A549 (cell line): ENCODE data around the gene LGI2. TPM values are rescaled to one million over a fixed set of nuclear protein-coding genes. Genes with fewer than 3 reads are reported as not detected.

Source experiments
- ATAC-seq, 2 experiments: fragments of 200-7000 bp in 1 of 2; fragments of >200 bp in 1 of 2; cut with Nextera tagmentation in 1 of 2; cut with Tn5 transposase in 1 of 2; 3 replicates each; pipeline versions ENCODE4 v1.8.0 to v1.9.1; 2018 to 2020; ENCODE audit warnings: mild to moderate bottlenecking in 1 of 2, moderate library complexity in 1 of 2
- CTCF ChIA-PET: fragments of 300-600 bp; sonication (Branson Sonifier 250); formaldehyde crosslinking; extraction: SDS; loops from one replicate; lab custom pipeline; 2021; ENCODE audit warnings: antibody characterized with exemption, inconsistent platforms; lab: Yijun Ruan, JAX
- POLR2A ChIA-PET: fragments of 350-600 bp; formaldehyde crosslinking; extraction: SDS; loops from one replicate; lab custom pipeline; 2021; ENCODE audit warnings: antibody characterized with exemption, inconsistent platforms; lab: Yijun Ruan, JAX
- DNase-seq, 2 experiments: peaks; one replicate each; pipeline versions ENCODE4 v3.0.0 to v3.0.0-alpha.2; 2011 to 2016; ENCODE audit warnings: low read depth in 1 of 2, low spot score in 1 of 2
- FAIRE-seq: peaks from 2 replicates; lab custom pipeline; 2011; peaks lifted over from hg19 to GRCh38; lab: Jason Lieb, UNC
- H3K27ac ChIP-seq, 2 experiments: fragments of >200 bp; sonication (Bioruptor Twin); formaldehyde crosslinking; 3 replicates each; pipeline ENCODE4 v1.5.1; 2016 to 2017
- H3K4me1 ChIP-seq: fragments of >200 bp; sonication (Bioruptor Twin); formaldehyde crosslinking; 3 replicates; pipeline ENCODE4 v1.6.1; 2016
- H3K4me2 ChIP-seq: fragments of >200 bp; sonication (Bioruptor Twin); formaldehyde crosslinking; 3 replicates; pipeline ENCODE4 v1.6.1; 2016
- H3K4me3 ChIP-seq: fragments of >200 bp; sonication (Bioruptor Twin); formaldehyde crosslinking; 3 replicates; pipeline ENCODE4 v1.5.1; 2016
- H3K9me3 ChIP-seq: fragments of >200 bp; sonication (Bioruptor Twin); formaldehyde crosslinking; 3 replicates; pipeline ENCODE4 v1.6.1; 2016
- BHLHE40 ChIP-seq: IDR thresholded peaks from 2 replicates; pipeline ENCODE4 v1.6.1; 2012; ENCODE audit warnings: low read depth, low read length, inconsistent platforms
- CEBPB ChIP-seq, 2 experiments: fragments of >200 bp in 1 of 2; sonication (Bioruptor Twin) in 1 of 2; formaldehyde crosslinking in 1 of 2; IDR thresholded peaks; 2 replicates each; pipeline ENCODE4 v1.6.1; 2012 to 2016
- EHF ChIP-seq: fragments of 250-450 bp; sonication (Bioruptor Pico); IDR thresholded peaks from 2 replicates; pipeline ENCODE4 v1.5.0; 2020; ENCODE audit warnings: mild to moderate bottlenecking
- EHMT2 ChIP-seq: fragments of 200-600 bp; sonication (generic); IDR thresholded peaks from 2 replicates; pipeline ENCODE4 v1.6.1; 2016; ENCODE audit warnings: antibody characterized with exemption, low read depth, mild to moderate bottlenecking, moderate library complexity
- ESRRA ChIP-seq: fragments of 150-350 bp; IDR thresholded peaks from 2 replicates; pipeline ENCODE4 v1.6.1; 2014; ENCODE audit warnings: mild to moderate bottlenecking, low read length, borderline replicate concordance
- FOSB ChIP-seq: fragments of 250-450 bp; sonication (Bioruptor Pico); IDR thresholded peaks from 2 replicates; pipeline ENCODE4 v1.5.0; 2020; ENCODE audit warnings: mild to moderate bottlenecking, moderate library complexity
- HOXB5 ChIP-seq: fragments of 250-450 bp; sonication (Bioruptor Pico); IDR thresholded peaks from 2 replicates; pipeline ENCODE4 v1.5.0; 2020; ENCODE audit warnings: mild to moderate bottlenecking, moderate library complexity
- JUN ChIP-seq, 2 experiments: fragments of >200 bp; sonication (Bioruptor Twin); formaldehyde crosslinking; IDR thresholded peaks; 2 replicates in 1 of 2; 3 replicates in 1 of 2; pipeline ENCODE4 v1.6.1; 2016 to 2017
- MAFK ChIP-seq: fragments of 450-650 bp; IDR thresholded peaks from 2 replicates; pipeline ENCODE4 v1.6.1; 2014; ENCODE audit not compliant: partially characterized antibody
- MAZ ChIP-seq: fragments of 150-350 bp; IDR thresholded peaks from 2 replicates; pipeline ENCODE4 v1.6.1; 2014; ENCODE audit warnings: antibody characterized with exemption, low read depth, low read length, borderline replicate concordance
- MYC ChIP-seq: IDR thresholded peaks from 2 replicates; pipeline ENCODE4 v1.6.1; 2012; ENCODE audit warnings: mild to moderate bottlenecking, inconsistent platforms, low read length, improper control_type of control experiment, borderline replicate concordance
- NFE2L2 ChIP-seq: fragments of 150-350 bp; conservative IDR thresholded peaks from 2 replicates; pipeline ENCODE4 v1.6.1; 2014; ENCODE audit warnings: low read length
- POLR2AphosphoS2 ChIP-seq: conservative IDR thresholded peaks from 2 replicates; pipeline ENCODE4 v1.6.1; 2012; ENCODE audit warnings: low read length, improper control_type of control experiment, inconsistent platforms
- RFX5 ChIP-seq: fragments of 450-650 bp; IDR thresholded peaks from 2 replicates; pipeline ENCODE4 v1.7.1; 2014; ENCODE audit warnings: antibody characterized with exemption, mild to moderate bottlenecking, moderate library complexity
- TFCP2L1 ChIP-seq: fragments of 250-450 bp; sonication (Bioruptor Pico); IDR thresholded peaks from 2 replicates; pipeline ENCODE4 v1.5.0; 2021; ENCODE audit warnings: mild to moderate bottlenecking
- ZSCAN20 ChIP-seq: fragments of 250-450 bp; sonication (Bioruptor Pico); IDR thresholded peaks from 2 replicates; pipeline ENCODE4 v1.8.0; 2022; ENCODE audit warnings: mild to moderate bottlenecking, moderate library complexity
- WGBS: methylation state at CpG from one replicate; pipeline ENCODE4 v1.1.6; 2017; ENCODE audit errors: missing lambda C conversion rate; 5-methylcytosine and 5-hydroxymethylcytosine counted together
- polyA plus RNA-seq, 4 experiments: library from polyadenylated mRNA; depleted of rRNA in 3 of 4; stranded (reverse); fragments of >200 nt; fragmentation: RNase III in 1 of 4; extraction: RNeasy Plus Mini Kit Qiagen cat#74134 plus additional on column Dnase treatment in 1 of 4; gene quantifications; 2 replicates in 3 of 4; 3 replicates in 1 of 4; pipeline ENCODE4 v1.2.3, GENCODE V29; 2011 to 2017
- TF ChIP-seq, protein P1 (sequence below): fragments of 250-450 bp; sonication (Bioruptor Pico); IDR thresholded peaks from 2 replicates; pipeline ENCODE4 v1.5.0; 2021; ENCODE audit warnings: mild to moderate bottlenecking, moderate library complexity, borderline replicate concordance
- TF ChIP-seq, protein P2 (sequence below): IDR thresholded peaks from 2 replicates; pipeline ENCODE4 v1.6.1; 2012

LGI2 gene
- polyA plus RNA-seq, 2 of the 4 experiments (the other 2 are of a cell fraction) = 0.05 to 0.14 TPM

- POLR2A ChIA-PET = no interaction called here
- WGBS = 66% methylated on average over 5 of the region's 5 CpGs
- no peak overlapping the region for H3K4me3 ChIP-seq
- no peaks in the 10 kb centered on the region for H3K9me3 ChIP-seq
- CTCF ChIA-PET = interaction anchor here (1.5 kb wide), 1 partner anchor 23 kb away, joined by 4 read pairs; no protein-coding TSS in a partner anchor
- TF ChIP-seq TFCP2L1 (no peak), MAZ (no peak), MYC (no peak), BHLHE40 (no peak), EHF (CRISPR knock-in tag) (no peak), NFE2L2 (no peak), POLR2AphosphoS2 (no peak)
- TF ChIP-seq, all 56 proteins: peak for 0
- FAIRE-seq = no peak
- no peak for ATAC-seq
- DNase-seq = no peak
- no peaks in the 10 kb centered on the region for H3K4me1 ChIP-seq
- no peak overlapping the region for H3K27ac ChIP-seq
- no peak overlapping the region for H3K4me2 ChIP-seq
Measured at GRCh38 chr4:25043548-25043947, 12.8 kb upstream of the LGI2 start.

DNA sequence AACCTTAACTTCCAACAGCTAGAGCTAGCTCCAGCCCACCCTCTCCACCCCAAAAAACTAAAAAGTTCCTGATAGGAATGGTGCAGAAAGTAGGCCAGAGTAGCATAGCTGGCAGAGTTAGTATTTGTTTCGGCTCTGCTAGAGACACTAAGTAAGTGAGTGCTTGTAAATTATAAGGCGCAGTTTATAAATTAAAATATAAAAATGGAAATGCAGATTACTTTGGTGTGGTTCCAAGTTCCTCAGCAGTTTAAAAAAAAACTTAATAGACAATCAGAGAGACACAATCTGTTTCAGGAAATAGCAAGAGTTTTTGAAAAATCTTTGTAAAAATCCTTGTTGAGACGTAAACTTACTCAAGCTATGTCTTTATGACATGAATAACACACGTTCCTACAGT is 2.8 kb upstream of the LGI2 start:
- no peak for FAIRE-seq
- no peak overlapping the region for H3K27ac ChIP-seq

DNA sequence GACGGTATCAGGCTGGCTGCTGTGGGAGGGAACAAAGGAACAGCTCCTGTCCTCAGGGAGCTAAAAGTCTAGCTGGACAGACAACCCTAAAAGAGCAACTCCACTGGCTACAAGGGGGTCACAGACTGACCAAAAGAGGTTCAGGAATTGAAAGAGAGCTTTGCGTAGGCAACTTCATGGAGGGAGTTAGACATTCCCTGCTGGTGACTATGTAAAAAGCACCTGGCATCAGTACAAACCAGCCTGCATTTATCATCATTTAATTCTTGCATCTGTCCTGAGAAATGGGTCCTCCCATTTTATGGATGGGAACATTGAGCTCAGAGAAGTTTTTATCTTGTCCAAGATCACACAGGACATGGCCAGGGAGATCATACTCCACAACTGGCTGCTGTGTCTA is 1.4 kb upstream of the LGI2 start:
- POLR2A ChIA-PET = no interaction called here
- FAIRE-seq (no peak), ATAC-seq (peak; percentile 45 to 68; a peak in 3 of 6 replicates), DNase-seq (peak; percentile 5 to 16)
- H3K27ac ChIP-seq = no peak overlapping the region
- 69% methylated on average over 2 of the region's 2 CpGs for WGBS
- peaks cover 3% of the 10 kb centered on the region; the same call in 1 of the 3 replicates for H3K4me1 ChIP-seq
- H3K4me2 ChIP-seq = no peak overlapping the region
- CTCF ChIA-PET = interaction anchor here (1.3 to 2.3 kb wide), 3 partner anchors 10 to 113 kb away, joined by 3 to 8 read pairs (median 3); no protein-coding TSS in a partner anchor
- no peak overlapping the region for H3K4me3 ChIP-seq
- no peaks in the 10 kb centered on the region for H3K9me3 ChIP-seq
- TF ChIP-seq HOXB5 (CRISPR knock-in tag) (no peak), MAFK (no peak), EHMT2 (no peak)

More for the DNA sequence above, 2.8 kb upstream of the LGI2 start:
- ChIA-PET POLR2A (no interaction called here), CTCF (interaction anchor here (1.5 to 2.3 kb wide), 2 partner anchors 12 to 53 kb away, joined by 3 to 8 read pairs; no protein-coding TSS in a partner anchor)
- Histone ChIP-seq H3K4me2 (no peak overlapping the region), H3K9me3 (no peaks in the 10 kb centered on the region), H3K4me3 (no peak overlapping the region), H3K4me1 (peaks cover 3% of the 10 kb centered on the region; the same call in 1 of the 3 replicates)
- WGBS = 75% methylated on average over 4 of the region's 4 CpGs
- DNase-seq = no peak
- no peak for TF ChIP-seq RFX5
- TF ChIP-seq JUN (IDR thresholded peaks at IDR 0.05) = no peak
- TF ChIP-seq CEBPB (IDR thresholded peaks at IDR 0.05) = no peak
- TF ChIP-seq, protein P1, sequence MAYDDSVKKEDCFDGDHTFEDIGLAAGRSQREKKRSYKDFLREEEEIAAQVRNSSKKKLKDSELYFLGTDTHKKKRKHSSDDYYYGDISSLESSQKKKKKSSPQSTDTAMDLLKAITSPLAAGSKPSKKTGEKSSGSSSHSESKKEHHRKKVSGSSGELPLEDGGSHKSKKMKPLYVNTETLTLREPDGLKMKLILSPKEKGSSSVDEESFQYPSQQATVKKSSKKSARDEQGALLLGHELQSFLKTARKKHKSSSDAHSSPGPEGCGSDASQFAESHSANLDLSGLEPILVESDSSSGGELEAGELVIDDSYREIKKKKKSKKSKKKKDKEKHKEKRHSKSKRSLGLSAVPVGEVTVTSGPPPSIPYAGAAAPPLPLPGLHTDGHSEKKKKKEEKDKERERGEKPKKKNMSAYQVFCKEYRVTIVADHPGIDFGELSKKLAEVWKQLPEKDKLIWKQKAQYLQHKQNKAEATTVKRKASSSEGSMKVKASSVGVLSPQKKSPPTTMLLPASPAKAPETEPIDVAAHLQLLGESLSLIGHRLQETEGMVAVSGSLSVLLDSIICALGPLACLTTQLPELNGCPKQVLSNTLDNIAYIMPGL = no peak
- no peak for TF ChIP-seq ZSCAN20 (CRISPR knock-in tag)
- TF ChIP-seq, protein P2, sequence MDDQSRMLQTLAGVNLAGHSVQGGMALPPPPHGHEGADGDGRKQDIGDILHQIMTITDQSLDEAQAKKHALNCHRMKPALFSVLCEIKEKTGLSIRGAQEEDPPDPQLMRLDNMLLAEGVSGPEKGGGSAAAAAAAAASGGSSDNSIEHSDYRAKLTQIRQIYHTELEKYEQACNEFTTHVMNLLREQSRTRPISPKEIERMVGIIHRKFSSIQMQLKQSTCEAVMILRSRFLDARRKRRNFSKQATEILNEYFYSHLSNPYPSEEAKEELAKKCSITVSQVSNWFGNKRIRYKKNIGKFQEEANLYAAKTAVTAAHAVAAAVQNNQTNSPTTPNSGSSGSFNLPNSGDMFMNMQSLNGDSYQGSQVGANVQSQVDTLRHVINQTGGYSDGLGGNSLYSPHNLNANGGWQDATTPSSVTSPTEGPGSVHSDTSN = no peak
- no peak for TF ChIP-seq NFE2L2
- TF ChIP-seq ESRRA = no peak
- TF ChIP-seq FOSB (CRISPR knock-in tag) = no peak
- ATAC-seq = no peak
